Right forelimb (tissue), 1 donor: ENCODE results near the gene ABTB2.

ENCODE experiments used
- DNase-seq: peaks from one replicate; pipeline ENCODE4 v3.0.0-alpha.2; 2018

ABTB2 gene

DNA sequence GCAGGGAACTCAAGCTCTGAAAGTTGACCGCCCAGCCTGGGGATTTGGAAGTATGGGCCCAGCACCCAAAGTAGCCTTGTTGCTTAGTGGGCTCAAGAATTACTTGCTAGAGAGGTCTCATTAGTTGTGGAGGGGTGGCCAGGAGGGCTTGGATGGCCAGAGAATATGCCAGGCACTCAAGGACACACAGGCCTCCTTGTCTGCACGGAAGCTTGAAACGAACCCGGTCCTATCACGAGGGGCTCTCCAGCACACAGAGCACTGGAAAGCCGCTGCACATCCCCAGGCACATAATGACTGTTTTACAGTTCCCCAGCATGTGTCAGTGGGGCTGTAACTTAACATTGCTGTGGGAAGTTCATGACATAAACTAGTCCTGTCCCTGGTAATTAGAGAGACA lies 196.4 kb downstream of the ABTB2 start:
- no peak for DNase-seq

DNA sequence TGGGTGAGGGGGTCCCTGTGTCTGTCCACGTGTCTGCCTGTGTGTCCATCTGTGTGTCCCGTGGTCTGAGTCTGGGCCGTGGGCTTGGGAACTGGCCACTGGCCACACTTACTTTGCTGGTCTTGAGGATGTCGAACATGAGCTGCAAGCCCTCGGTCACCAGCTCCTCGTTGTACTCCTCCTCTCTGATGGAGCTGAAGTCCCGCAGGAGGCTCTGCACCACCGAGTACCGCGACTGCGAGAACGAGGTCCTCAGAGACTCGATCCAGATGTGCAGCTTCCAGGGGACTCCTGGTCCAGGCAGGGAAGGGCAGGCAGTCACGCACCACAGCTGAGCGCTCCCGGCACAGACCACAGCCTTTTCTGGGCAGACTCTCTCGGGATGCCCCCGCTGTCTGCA lies 197.0 kb downstream of the ABTB2 start:
- DNase-seq, result no peak

- DNase-seq, result no peak
Measured at GRCh38 chr11:34160049-34160721, 197.6 kb downstream of the ABTB2 start.

DNA sequence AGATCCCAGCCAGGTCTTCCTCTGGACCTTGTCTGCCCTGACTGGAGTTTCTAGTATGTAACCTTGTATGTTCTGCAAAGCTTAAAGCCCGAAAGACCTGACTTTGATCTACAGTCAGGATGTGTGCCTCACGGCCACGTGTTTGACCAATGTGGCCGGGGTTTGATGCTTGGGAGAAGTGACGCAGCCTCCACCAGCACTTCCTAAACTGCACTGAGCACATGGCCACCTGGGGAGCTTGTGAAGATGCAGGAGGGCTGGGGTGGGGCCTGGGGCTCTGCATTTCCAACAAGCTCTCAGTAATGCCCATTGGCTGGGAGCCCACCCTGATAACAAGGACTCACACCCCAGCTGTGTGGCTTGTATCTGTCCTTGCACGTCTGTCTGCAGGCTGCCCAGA lies 199.1 kb downstream of the ABTB2 start:
- no peak for DNase-seq

GRCh38 chr11:34157163-34157562 lies 200.6 kb downstream of the ABTB2 start:
- DNase-seq, result no peak

DNA sequence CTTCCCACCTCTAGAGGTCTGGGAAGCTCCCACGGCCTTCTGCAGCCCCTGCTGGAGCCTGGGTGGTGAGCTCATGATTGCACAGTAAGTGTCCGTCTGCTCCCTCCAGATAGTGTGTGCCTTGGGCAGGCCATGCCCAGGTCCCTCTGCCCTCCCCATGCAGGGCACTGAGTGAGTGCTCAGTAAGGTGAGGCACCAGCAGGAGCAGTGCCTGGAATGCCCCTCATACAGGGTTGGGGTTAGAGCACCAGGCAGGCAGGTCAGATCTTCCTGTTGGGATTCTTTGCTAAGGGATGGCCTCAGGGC lies 202.1 kb downstream of the ABTB2 start:
- no peak for DNase-seq

DNA sequence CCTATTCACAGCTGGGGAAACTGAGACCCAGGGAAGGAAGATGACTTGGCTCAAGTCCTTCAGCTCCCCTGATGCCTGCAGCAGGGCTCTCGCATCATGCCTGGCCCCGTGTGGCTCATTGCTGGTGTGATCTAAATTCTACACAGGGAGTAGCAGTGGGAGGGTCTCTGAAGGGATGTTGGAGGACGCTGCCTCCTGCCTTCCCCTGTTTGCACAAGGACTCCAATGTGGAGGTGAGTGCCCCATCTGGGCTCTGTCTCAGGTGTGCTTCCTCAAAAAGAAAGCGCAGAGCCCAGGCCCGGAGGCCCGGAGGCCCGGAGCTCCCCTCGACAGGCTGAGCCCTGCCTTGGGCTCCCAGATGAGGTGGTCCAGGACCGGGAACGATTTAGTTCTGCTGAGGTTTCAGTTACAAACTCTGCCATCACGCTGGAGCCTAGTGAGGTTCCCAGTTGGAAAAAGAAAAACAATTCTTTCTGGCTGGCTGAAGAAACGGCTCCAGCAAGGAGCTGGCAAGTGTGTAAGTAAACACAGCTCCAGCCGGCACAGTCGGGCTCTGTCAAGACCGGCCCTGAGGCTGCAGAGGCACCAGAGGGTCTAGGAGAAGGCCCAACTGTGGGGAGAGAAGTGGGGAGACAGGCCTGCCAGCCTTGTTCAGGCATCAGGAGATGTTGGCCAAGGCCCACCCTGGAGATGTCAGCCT lies 202.6 kb downstream of the ABTB2 start:
- DNase-seq, result no peak

DNA sequence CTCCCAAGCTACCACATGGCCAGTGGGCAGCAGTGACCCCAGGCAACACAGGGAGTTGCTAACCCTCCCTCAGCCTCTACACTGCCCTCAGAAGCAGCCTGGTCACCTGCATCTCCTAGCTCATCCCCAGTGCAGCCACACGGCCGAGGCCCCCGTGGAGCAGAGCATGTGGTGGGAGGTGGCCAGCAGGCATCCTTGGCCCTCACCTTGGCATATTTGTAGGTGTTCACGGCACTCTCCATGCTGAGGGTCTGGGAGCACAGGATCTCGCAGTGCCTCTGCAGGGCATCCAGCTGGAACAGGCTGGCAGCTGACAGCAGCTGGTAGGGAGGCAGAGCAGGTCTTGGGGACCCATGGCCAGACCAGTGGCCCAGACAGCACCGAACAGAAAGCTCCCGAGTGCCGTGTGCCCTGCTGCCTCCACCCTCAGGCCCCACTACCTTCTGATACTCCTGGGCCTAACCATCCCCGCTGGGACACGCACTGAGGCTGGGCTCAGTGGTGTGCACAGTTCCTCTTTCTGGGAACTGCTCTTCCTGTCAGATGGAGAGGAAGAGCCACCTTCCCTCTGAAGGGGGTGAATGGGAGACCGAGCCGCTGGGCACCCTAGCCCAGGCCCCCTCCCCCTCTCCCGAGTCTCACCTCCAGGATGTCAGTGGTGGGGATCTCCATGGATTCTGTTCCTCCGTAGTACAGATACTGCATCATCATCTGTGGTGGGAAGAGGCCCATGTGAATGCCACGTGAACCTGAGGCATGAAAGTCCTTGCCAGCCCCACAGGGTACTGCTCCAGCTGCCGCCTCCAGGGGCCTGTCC lies 203.5 kb downstream of the ABTB2 start:
- no peak for DNase-seq

DNA sequence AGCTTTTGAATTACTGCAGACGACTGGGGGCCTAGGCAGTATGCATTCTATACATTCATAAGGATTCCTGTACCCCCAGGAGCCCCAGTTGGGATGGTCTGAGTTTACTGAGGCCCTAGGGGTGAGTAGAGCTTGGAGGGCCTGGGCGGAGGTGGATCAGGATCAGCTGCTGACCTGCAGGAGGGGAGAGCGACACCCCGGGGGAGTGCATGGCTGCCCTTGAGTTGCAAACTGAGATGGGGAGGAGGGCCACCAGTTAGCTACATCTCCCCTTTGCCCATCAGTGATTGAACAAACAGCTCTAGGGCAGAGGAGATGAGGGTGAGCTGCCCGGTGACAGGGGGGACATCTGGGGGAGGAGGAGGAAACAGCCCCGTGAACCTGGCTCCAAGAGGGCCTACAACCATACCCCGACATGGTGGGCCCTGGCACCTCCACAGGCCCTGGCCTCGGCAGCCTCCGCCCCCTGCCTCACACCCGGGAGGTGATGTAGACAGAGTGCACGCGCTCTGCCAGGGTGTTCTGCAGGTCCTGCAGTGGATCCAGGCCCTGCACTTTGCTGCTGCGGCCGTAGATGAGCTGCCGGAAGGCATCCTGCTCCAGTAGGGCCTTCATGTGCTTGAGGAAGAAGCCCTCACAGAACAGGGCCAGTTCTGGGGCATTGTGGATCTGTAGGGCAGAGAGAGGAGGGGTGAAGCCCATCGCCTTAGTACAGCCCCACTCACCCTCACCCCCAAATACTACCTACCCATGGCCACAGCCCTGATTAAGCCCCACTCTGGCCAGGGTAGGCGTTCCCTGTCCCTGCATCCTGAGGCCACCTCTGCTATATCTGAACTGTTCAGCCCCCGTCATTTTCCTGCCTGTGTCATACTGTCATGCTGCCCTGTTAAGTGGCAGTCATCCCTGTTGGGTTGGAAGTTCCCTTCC lies 205.6 kb downstream of the ABTB2 start:
- no peak for DNase-seq

DNA sequence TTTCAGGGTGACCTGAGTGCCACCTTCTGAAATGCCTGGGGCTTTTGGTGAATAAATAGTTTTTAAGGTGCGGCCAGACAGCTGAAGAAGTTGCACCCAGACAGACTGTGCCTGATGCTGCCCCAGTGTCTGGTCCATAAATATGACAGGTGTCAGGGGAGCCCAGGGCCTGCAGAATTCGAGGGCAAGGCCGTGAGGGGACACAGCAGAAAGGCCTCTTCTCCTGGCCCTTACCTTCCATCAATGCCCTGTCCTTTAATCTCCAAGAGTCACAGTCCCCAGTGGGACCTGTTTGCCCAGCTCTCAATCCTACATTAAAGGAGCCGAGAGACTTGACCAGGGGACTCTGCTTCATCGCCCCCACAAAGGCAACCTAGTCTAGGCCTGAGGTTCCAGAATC lies 206.6 kb downstream of the ABTB2 start:
- DNase-seq, result no peak

DNA sequence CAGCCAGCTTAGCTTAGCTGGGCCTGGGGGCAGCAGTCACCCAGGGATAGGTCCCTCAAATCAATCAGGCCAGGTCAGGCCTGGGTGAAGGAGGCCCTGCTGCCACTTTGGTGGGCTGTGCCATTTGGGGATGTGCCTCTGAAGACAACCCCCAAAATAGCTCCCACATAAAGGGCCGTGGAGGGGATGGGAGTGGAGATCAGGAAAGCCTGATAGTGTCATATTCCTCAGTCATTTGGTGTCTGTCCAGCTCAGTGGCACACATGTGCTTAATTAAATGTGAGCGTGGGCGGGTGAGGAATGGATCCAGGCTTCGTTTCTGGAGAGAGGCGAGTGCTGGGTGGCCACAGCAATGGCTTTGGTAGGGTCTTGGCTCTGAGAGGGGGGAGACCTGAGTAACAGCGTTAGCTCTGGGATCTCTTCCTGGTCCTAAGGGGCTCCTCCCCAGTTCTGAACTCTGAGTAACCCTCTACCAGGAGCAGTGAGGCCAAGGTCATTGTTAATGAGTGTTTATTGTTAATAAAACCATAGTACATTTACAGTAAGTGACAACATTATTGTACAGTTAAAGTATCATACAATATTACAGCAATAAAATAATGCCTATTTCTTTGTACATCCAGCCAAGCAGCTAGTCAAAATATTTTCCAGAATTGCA lies 207.2 kb downstream of the ABTB2 start:
- no peak for DNase-seq

GRCh38 chr11:34149786-34150185 lies 208.0 kb downstream of the ABTB2 start:
- DNase-seq, result no peak

DNA sequence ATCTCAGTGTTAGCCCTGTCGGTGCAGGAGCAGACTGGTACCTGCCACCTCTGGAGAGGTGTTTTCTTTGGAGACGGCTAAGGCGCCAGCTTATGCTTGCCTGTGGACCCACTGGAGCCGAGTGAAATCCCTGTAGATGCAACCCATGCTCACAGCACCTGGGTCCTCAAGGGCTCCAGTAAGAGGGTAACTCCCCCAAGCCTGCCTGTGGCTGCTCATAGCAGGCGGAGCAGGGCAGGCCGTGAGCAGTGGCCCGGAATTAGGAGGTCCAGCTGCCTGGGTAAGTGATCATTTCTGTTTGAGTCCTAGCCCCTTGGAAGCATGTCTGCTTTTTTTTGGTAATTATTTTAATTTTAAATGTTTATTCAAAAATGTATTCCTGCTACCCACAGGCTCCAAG lies 208.5 kb downstream of the ABTB2 start:
- DNase-seq, result peak; percentile 15

GRCh38 chr11:34148504-34149165 lies 209.2 kb downstream of the ABTB2 start:
- DNase-seq, result peak; percentile 22

GRCh38 chr11:34147581-34147980 lies 210.2 kb downstream of the ABTB2 start:
- DNase-seq, result no peak

GRCh38 chr11:34146866-34147265 lies 210.9 kb downstream of the ABTB2 start:
- DNase-seq, result no peak

GRCh38 chr11:34146411-34146810 lies 211.4 kb downstream of the ABTB2 start:
- no peak for DNase-seq

GRCh38 chr11:34145847-34146381 lies 211.9 kb downstream of the ABTB2 start:
- DNase-seq, result no peak

DNA sequence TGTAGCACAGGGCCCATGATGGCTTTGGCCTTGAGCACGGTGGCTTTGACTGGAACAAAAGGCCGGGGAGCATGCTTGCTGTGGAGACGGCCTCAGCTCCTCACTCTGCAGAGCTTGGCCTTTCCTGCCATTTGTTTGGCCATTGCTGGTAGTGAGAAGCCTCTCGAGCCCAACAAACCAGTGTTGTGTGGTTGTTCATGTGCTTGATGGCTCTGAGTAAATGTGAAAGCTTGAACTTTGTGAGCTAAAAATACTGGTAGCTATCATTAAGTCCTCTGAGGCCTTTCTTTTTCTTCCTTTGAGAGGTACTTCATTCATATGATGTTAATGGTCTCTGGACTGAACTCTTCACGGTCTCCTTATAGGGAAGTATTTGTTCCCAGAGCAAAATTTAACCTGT lies 212.7 kb downstream of the ABTB2 start:
- no peak for DNase-seq

DNA sequence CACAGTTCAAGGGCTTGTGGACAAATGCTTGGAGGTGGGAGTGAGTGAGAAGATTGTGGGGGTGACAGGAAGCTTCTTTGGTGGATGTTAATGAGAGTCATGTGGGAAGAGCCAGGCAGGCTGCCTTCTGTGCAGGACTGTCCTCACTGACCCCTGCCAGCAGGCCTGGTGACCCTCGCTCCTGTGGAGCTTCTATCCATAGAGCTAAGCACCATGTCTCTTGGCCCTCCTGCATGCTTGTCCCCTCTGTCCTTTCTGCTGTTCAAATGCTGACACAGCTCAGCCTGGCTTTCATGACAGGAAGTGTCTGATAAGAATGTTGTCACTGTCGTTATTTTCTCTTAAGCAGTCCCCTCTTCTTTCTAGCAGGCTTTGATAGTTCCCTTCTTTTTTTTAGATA lies 214.8 kb downstream of the ABTB2 start:
- no peak for DNase-seq

- DNase-seq, result no peak
Measured at GRCh38 chr11:34140149-34140548, 217.7 kb downstream of the ABTB2 start.

DNA sequence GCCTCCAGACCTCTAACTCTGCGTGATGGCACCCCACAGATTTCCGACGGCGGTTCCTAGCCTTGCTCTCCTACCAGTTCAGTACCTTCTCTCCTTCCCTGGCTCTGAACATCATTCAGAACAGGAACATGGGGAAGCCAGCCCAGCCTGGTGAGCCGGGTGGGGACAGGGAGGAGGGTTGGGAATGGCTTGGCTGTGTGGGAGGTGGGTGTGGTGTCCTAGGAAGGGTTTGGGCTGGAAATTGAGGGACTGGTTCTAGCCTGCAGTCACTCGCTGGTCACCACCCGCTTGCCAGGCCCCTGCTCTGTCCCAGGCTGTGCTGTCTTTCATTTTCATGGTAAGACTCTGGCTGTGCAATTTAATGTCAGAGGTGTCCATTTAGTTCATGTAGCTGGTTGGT lies 218.5 kb downstream of the ABTB2 start:
- DNase-seq, result no peak
